ENCODE results near the gene WDR27. TPM values are rescaled to one million over a fixed set of nuclear protein-coding genes. Genes with fewer than 3 reads are reported as not detected.
"Not testable (repeated sequence)": the region's sequence is repeated elsewhere in the genome, so short reads cannot be mapped to it uniquely, and the experiment has no call there.

The WDR27 gene
- total RNA-seq, 4 donors from 2014 or later, result 2.8 to 31.6 (median 4.0) TPM

DNA sequence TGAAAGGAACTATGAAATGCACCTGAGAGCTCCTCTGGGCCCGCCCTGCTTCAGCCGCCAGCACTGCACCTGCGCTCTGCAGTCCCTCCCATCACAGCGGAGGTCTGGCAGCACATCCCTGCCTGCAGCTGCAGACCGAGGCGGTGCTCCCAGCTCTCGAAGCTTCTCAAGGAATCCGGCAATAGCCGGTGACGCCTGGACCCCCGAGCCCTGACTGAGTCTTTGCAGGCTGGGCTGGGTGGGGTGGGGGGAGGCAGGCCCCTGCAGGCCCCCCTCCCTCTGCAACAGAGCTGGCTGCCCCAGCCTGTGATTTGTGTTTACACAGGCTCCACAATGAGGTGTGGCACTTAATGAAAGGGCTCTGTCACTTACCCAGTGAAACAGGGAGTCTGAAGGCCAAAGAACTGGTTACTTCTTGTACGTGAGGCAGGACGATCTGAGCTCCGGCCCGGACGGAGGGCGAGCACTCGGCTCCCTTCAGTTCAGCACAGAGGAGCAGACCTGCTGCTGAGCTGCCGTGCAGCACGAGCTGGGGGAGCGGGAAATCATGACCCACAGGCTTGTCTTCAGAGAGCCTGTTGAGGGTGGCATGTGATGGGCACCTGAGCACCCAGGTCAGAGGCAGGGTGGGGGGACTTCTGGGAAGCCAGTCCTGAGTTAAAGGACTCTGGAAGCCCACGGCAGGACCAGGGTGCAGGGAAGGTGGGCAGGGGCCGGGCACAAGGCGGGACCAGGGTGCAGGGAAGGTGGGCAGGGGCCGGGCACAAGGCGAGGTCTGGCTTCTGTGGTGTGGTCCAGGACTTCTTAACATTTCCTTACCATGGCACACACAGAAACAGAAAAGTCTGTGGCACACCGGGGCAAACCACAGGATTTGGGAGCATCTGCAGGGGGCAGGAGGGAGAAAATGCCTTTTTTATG lies 255.9 kb downstream of the WDR27 start:
- Histone ChIP-seq H3K9me3 (no peaks in the 10 kb centered on the region), H3K36me3 (no peaks in the 10 kb centered on the region), H3K4me1 (no peaks in the 10 kb centered on the region), H3K27me3 (no peaks in the 10 kb centered on the region), H3K27ac (no peak overlapping the region), H3K4me3 (no peak overlapping the region)
- no peak for TF ChIP-seq POLR2A (IDR thresholded peaks at IDR 0.05)
- TF ChIP-seq, protein P1, sequence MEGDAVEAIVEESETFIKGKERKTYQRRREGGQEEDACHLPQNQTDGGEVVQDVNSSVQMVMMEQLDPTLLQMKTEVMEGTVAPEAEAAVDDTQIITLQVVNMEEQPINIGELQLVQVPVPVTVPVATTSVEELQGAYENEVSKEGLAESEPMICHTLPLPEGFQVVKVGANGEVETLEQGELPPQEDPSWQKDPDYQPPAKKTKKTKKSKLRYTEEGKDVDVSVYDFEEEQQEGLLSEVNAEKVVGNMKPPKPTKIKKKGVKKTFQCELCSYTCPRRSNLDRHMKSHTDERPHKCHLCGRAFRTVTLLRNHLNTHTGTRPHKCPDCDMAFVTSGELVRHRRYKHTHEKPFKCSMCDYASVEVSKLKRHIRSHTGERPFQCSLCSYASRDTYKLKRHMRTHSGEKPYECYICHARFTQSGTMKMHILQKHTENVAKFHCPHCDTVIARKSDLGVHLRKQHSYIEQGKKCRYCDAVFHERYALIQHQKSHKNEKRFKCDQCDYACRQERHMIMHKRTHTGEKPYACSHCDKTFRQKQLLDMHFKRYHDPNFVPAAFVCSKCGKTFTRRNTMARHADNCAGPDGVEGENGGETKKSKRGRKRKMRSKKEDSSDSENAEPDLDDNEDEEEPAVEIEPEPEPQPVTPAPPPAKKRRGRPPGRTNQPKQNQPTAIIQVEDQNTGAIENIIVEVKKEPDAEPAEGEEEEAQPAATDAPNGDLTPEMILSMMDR (IDR thresholded peaks at IDR 0.05 in 4 of 5, conservative IDR thresholded peaks at IDR 0.05 in 1 of 5), result no peak
- intact Hi-C loops (cut with DNase I; ENCODE audit: low total_unique reads) (no loop called here), in situ Hi-C loops (cut with MboI; ENCODE audit: low sequenced_read_pairs in 4 of 4) (no loop called here)
- no peak for ATAC-seq
- no peak for DNase-seq

GRCh38 chr6:169445227-169445626 lies 256.6 kb downstream of the WDR27 start:
- Histone ChIP-seq H3K27ac (no peak overlapping the region), H3K27me3 (no peaks in the 10 kb centered on the region), H3K9me3 (no peaks in the 10 kb centered on the region), H3K4me1 (no peaks in the 10 kb centered on the region), H3K4me3 (no peak overlapping the region), H3K36me3 (no peaks in the 10 kb centered on the region)
- in situ Hi-C loops (cut with MboI; ENCODE audit: low sequenced_read_pairs in 4 of 4) (no loop called here), intact Hi-C loops (cut with DNase I; ENCODE audit: low total_unique reads) (no loop called here)
- no peak for TF ChIP-seq POLR2A (IDR thresholded peaks at IDR 0.05)
- TF ChIP-seq, protein P1 (IDR thresholded peaks at IDR 0.05 in 4 of 5, conservative IDR thresholded peaks at IDR 0.05 in 1 of 5), result no peak
- no peak for DNase-seq
- no peak for ATAC-seq

DNA sequence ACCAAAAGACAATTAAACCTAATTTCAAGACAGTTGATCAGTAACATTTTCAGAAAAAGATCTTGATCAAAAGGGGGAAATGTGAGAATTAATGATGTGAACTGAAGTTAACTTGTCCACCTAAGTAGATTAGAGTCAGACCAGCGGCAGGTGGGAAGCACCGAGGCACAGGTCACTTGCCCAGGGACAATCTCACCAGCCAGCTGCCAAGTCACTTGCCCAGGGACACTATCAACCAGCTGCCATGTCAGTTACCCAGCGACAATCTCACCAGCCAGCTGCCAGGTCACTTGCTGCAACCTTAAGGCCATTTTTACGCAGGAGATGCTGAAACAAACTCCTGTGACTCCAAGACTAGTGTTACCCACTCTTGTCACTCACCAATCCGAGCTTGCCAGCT lies 260.5 kb downstream of the WDR27 start:
- no peak overlapping the region for H3K27ac ChIP-seq
- DNase-seq (no peak), ATAC-seq (no peak)
- H3K36me3 ChIP-seq, result no peaks in the 10 kb centered on the region
- intact Hi-C loops (cut with DNase I; ENCODE audit: low total_unique reads) (no loop called here), in situ Hi-C loops (cut with MboI; ENCODE audit: low sequenced_read_pairs in 4 of 4) (no loop called here)
- no peaks in the 10 kb centered on the region for H3K9me3 ChIP-seq
- TF ChIP-seq, protein P1 (IDR thresholded peaks at IDR 0.05 in 4 of 5, conservative IDR thresholded peaks at IDR 0.05 in 1 of 5), result no peak
- TF ChIP-seq POLR2A (IDR thresholded peaks at IDR 0.05), result no peak
- no peaks in the 10 kb centered on the region for H3K4me1 ChIP-seq
- H3K4me3 ChIP-seq, result no peak overlapping the region
- no peaks in the 10 kb centered on the region for H3K27me3 ChIP-seq

DNA sequence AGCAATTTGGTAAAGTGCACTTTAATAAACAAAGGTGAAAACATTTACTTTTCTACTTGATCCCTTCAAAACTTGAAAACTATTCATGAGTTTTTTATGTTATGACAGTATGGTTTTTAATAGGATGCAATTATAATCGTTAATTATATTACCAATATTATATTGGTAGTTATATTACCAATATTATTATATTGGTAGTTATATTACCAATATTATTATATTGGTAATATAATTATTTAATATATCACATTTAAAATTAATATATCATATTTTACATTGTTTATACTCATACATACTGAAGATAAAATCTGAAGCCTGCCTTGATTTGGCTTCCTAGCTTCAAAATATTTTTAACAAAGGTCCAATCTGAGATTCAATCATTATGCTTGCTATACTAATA lies 262.1 kb downstream of the WDR27 start:
- Histone ChIP-seq H3K9me3 (no peaks in the 10 kb centered on the region), H3K4me1 (no peaks in the 10 kb centered on the region), H3K36me3 (no peaks in the 10 kb centered on the region), H3K27me3 (no peaks in the 10 kb centered on the region), H3K4me3 (no peak overlapping the region), H3K27ac (no peak overlapping the region)
- DNase-seq, result no peak
- in situ Hi-C loops (cut with MboI; ENCODE audit: low sequenced_read_pairs in 4 of 4) (no loop called here), intact Hi-C loops (cut with DNase I; ENCODE audit: low total_unique reads) (no loop called here)
- TF ChIP-seq, protein P1 (IDR thresholded peaks at IDR 0.05 in 4 of 5, conservative IDR thresholded peaks at IDR 0.05 in 1 of 5), result no peak
- TF ChIP-seq POLR2A (IDR thresholded peaks at IDR 0.05), result no peak
- no peak for ATAC-seq

DNA sequence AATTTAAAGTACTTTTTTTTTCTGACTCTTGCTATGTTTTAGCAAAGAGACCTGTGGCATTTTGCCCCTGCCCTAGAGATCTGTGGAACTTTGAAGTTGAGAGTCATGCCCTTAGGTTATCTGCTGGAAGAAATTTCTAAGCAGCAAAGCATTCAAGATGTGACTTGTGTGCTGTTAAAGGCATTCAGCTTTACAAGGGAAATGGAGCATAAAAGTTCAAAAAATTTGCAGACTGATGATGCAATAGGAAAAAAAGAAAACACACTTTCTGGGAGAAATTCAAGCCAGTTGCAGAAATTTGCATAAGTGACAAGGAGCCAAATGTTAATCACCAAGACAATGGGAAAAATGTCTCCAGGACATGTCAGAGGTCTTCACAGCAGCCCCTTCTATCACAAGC lies 267.3 kb downstream of the WDR27 start:
- intact Hi-C loops (cut with DNase I; ENCODE audit: low total_unique reads); H3K4me3 ChIP-seq; H3K27me3 ChIP-seq; H3K27ac ChIP-seq; H3K4me1 ChIP-seq; H3K36me3 ChIP-seq; in situ Hi-C loops (cut with MboI; ENCODE audit: low sequenced_read_pairs in 4 of 4); ATAC-seq; DNase-seq: not testable (repeated sequence)
- peaks cover 0 to 12% (median 4%) of the 10 kb centered on the region in 3 donors for H3K9me3 ChIP-seq

All from gastrocnemius medialis (tissue), 4 donors.